SK-N-DZ (cell line): Measurements from ENCODE around the gene LRRC45.

ENCODE experiments used
- DNase-seq: peaks from one replicate; pipeline ENCODE4 v3.0.0-alpha.2; 2015; ENCODE audit warnings: low spot score

The LRRC45 gene

DNA sequence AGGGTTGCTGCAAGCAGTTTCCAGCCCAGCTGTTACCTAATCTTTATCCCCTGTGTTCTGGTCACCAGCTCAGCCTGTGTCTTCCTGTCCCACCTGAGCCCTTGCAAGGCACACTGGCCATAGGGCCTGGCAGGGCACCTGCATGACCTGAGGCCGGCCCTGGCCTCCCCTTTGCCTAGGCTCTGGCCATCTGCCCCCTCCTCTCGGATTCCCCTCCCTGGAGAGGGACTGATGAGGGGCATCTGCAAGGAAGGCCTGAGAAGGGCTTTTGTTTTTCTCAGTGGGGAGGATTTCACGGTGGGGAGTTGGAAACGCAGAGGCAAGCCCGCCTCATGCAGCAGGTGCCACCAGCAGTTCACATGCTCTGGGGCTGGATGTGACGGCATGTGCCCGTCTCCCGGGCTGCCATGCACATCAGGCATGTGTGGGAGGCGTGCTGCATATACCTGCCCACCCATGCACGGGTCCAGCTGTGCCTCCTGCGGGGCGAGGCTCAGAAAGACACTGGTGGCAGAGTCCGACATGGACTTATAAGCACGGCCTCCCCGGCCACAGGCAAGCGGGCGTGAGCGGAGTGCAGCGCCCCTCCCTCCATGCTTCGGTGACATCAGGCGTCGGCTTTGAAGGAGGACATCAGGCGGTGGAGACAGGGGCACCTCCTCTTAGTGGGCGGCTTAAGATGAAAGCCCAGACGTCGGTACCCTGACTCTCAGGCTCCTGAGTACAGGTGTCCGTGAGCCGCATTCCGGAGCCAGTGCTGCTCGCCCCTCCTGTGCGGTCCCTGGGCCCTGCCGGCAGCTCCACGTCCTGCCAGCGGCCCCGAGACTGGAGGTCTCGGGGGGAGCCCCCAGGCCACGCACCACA is 29.1 kb upstream of the LRRC45 start:
- no peak for DNase-seq

DNA sequence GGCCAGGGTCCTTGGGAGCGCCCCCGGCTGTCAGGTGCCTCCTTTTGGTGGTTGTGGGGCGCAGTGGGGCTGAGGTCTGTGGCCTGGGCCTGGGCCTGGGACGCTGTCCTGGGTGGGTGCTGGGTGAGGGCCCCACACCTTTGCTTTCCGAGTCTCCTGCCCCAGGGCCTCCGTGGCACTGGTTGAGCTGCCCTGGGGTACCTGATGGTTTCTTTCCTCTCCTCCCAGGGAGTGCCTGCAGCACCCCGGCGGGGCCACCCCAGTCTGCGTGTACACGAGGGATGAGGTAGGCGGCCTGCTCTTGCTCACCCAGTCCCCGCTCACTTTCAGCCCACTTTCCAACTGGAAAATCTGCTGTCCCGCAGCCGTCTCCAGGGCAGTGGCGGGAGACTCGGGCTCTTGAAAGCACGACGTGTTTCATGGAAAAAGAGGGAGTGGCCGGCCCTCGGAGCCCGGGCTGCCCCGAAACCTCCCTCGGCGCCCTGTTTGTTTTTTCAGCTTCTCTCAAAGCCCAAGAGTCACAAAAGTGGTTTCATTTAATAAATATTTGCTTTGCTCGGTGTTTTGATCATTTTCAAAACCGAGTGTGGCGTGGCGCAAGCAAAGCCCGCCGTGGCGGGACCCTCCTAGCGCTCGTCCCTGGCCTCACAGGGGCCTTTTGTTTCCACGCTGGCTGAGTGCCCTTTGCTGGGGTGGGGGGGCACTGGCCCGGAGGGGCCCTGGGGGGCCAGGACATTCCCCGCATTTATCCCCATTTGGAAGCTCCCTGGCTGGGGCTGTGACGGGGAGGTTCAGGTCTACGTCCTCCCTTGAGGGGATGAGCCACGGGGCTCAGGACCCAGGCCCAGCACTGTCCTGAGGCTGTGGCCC is 28.3 kb upstream of the LRRC45 start:
- DNase-seq, result no peak

DNA sequence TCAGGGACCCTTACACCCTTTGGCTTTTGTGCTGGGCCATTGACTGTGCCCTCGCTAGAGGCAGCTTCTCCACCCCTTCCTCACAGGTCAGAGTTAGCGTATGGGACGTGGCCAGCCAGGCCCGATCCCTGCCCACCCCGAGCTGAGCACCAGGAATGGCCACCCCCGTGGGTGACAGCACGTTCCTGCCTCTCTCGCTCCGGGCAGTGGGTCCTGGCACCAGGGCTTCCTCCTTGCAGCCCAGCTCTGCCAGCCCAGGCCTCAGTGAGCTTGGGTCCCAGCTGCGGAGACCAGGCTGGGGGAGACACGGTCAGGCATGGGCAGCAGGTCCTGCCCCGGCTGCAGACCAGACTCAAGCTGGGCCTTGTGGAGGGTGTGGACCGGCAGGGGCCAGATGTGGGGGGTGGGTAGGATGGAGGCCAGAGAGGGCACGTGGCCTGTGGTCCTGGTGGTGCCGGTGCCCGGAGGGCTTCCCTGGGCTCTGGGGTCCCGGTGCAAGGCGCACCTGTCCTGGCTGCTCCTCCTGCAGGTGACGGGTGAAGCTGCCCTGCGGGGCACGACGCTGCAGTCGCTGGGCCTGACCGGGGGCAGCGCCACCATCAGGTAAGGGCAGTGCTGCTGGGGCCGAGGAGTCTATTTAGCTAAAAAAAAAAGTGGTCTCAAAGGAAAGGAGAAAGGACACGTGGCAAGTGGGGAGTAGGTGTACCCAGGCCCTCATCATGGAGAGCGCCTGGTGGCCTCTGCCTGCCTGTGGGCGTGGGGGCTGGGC is 27.5 kb upstream of the LRRC45 start:
- DNase-seq, result no peak

DNA sequence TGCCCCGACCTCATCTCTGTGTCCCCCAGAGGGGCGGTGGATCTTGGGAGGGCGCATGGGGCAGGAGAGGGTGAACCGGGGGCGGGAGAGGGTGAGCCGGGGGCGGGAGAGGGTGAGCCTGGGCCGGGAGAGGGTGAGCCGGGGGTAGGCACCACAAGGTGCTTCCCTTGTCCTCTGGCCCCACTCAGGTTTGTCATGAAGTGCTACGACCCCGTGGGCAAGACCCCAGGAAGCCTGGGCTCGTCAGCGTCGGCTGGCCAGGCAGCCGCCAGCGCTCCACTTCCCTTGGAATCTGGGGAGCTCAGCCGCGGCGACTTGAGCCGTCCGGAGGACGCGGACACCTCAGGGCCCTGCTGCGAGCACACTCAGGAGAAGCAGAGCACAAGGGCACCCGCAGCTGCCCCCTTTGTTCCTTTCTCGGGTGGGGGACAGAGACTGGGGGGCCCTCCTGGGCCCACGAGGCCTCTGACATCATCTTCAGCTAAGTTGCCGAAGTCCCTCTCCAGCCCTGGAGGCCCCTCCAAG is 26.8 kb upstream of the LRRC45 start:
- DNase-seq, result no peak

DNA sequence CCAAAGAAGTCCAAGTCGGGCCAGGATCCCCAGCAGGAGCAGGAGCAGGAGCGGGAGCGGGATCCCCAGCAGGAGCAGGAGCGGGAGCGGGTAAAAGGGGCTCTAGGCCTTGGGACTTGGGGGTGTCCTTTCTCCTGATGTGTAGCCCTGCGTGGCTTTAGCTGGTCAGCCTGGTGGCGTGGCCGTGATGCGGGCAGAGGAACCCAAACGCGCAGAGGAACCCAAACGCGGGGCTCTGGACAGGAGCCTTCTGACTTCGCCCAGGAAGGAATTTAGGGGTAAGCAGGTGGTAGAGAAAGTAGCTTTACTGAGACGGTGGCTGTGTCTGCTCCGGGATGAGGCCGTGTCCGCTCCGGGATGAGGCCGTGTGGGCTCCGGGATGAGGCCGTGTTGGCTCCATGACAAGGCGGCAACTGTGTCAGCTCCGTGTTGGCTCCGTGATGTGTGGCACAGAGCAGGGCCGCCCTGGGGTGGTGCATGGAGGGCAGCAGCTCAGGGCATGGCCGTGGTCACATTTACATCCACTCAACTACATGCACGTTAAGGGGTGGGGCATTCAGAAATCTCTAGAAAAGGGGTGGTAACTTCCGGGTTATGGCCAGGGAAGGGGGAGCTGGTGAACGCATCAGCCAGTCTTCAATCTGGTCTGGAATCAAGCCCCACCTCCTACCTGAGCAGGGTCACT is 26.2 kb upstream of the LRRC45 start:
- no peak for DNase-seq

DNA sequence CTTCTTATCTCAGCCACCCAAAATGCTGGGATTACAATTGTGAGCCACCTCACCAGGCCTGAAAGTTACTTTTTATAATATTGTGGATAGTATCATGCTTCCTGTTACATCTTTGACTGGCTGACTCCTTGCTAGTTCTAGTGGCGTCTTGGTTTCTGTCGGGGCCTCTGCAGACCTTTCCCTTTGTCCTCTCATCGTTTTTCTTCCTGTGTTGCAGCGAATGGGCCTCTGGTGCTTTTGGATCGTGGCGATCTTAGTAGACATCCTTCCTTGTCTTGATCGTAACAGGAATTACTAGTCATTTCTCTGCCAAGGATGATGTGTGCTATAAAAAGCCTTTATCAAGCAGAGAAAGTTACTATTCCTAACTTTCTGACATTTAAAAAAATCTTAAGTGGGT is 24.9 kb upstream of the LRRC45 start:
- DNase-seq, result no peak

DNA sequence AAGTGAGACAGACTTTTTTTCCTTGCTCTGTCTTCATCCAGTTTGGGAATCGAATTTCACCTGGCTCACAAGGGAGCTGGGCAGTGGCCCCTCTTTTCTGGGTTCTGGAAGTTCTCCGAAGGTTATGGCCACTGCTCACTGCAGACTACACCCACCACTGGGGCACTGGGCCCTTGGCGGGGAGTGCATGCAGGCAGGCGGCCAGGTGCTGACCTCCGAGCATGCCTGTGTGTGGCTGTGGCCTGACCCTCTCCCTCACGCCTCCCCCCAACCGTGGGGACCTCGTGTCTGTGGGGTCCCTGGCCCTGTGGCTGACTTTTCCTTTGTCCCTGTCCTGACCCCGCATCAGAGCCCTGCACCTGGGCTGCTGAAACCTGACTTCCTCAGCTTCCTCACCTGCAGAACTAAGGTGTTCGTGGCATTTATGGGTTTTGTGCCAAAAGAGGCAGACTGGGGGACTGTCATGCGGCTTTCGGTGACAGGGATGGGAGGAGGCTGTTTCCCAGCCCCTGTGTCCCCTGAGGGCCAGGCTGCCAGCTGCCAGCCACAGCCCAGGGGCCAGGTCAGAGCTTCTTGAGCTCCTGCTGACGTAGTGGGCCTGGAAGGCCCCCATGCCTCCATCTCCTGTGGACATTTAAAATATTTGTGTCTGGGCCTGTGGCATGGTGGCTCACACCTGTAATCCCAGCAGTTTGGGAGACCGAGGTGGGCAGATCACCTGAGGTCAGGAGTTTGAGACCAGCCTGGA is 24.2 kb upstream of the LRRC45 start:
- DNase-seq, result no peak

DNA sequence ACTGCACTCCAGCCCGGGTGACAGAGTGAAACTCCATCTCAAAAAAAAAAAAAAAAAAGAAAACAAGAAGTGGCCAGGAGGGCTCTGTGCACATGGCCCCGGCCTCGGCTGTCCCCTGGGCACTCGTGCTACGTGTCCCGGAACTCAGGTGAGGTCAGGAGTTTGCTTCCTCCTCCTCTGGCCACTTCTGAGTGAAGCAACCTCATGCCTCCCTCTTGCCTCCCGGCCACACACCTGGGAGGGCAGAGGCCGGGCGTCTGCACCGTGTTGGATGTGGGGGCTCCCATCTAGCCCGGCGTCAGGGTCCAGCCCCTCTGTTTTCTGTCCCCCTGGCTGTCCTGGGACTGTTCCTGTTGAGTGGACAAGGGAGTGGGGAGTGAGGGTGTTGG is 23.5 kb upstream of the LRRC45 start:
- DNase-seq, result no peak

DNA sequence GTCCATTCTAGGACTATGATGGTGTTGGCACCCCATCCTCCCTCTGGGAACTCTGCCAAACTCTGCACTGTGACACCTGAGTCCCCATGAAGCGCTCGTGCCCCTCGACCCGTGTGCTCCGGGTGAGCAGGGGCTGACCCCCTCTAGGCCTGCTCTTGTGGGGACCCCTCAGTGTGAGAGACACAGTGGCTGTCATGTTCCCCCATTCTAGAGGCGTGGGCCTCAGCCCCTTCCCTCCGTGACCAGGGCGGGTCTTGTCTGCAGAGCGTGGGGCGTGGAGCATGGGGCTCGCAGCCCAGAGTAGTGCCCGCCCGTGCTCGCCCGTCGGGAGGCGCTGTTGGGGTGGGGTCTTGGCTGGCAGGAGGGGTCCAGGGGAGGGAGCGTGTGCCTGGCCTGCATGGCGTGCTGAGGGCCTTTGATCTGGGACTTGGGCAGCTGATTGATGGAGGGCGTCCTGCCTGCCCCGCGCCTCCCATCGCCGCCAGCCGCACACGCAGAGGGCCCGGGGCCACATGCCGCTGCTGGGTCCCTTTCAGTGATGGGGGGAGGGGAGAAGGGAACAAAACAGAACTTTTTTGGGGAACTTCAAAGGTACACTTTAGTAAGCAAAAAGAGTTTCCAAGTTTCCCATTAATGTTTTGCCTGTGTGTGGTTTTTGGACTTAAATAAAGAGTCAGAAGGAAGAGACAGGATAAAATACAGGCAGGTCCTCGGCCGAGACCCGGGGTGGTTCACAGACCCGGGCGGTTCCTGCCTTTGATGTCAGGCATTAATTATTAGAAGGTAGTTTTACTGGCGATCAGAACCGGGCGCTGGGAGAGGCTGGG is 22.9 kb upstream of the LRRC45 start:
- no peak for DNase-seq

DNA sequence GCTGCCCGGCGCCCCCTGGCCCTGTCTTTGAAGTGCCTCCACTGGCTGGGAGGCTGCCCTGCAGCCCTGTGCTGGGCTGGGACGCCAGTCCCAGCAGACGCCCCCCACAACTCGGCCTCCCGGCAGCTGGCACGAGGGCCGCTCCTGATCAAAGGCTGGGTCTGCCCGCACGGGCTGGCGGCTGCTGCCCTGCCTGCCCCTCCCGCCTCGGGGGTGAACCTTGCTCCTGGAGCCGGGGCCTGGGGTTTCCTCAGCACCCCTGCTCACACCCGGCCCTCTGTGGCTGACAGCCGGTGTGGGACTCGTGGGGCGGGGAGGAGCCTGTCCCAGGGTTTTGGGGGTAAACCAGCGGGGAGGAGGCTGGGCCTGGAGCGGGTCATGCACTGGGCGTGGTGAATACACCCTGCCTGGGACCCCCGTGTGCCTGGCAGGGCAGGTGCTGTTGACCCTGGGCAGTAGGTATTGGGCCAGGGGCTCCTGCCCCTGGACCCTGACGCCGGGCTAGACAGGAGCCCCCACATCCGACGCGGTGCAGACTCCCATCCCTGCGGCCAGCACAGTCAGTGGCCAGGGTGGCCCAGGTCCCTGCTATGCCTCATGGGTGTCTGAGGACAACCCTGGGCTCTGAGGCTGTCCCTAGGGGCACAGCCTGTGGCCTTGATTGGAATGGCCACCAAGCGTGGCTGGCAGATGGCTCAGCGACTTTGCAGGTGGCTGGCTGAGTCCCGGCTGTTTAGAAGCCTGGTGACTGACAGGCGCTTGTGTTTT is 22.1 kb upstream of the LRRC45 start:
- no peak for DNase-seq

DNA sequence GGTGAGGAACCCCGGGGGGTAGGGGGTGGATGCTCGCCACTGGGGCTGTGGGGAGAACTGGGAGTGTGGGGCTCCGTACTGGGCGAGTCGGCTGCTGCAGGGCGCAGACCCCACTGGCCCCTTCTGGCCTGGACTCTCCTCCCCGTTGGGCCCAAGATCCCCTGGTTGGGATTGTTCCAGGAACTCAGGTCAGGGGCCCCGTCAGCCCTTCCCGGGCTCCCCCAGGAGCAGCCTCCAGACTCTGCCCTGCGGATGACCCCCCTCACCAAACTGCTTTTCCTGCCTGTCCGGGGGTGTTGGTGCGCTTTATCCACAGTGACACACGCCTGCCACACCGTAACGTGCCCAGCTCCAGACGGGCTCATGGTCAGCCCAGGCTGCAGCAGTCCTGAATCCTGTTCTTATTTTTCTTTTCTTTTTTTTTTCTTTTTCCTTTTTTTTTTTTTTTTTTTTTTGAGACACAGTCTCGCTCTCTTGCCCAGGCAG is 21.5 kb upstream of the LRRC45 start:
- no peak for DNase-seq

DNA sequence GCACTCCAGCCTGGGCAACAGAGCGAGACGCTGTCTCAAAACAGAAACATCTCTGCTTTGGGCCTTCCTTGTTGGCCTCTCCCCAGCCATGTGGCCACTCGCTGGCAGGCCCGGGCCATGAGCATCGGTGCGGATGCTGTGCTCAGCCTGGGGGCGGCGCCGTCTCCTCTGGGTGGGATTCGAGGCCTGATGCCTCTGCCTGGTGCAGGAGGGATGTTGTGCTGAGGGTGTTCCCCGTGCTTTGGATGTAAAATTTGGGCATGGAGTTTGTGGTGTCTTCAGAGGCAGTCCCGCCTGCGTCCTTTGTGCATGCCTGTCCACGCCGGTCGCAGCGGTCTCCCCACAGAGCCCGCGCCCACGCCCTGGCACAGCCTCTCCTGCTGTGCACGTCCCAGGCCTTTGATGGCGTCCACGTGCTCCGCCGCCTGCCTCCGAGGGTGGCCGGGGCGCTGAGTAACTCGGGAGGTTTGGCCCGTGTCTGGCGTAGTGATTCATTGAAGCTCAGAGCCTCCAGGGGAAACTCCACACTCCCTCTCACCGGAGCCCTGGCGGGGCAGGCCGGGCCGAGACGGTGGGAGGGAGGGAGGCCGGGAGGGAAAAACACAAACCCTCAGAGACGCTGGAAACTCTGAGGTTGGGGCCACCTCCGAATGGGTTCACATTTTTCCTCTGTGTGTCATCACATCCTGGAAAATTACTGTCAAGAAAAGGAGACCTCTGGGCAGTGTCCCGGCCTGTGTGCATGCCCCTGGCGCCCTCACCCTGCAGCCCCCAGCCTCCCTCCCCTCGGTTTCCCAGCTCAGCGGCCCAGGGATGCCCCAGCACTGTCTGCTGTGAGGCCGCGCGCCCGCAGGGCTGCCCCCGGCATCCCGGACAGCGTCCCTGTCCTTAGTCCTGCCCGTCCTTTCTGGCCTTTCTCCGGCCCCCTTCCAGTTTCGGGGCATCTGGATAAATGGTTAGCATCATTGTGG is 19.4 kb upstream of the LRRC45 start:
- no peak for DNase-seq

DNA sequence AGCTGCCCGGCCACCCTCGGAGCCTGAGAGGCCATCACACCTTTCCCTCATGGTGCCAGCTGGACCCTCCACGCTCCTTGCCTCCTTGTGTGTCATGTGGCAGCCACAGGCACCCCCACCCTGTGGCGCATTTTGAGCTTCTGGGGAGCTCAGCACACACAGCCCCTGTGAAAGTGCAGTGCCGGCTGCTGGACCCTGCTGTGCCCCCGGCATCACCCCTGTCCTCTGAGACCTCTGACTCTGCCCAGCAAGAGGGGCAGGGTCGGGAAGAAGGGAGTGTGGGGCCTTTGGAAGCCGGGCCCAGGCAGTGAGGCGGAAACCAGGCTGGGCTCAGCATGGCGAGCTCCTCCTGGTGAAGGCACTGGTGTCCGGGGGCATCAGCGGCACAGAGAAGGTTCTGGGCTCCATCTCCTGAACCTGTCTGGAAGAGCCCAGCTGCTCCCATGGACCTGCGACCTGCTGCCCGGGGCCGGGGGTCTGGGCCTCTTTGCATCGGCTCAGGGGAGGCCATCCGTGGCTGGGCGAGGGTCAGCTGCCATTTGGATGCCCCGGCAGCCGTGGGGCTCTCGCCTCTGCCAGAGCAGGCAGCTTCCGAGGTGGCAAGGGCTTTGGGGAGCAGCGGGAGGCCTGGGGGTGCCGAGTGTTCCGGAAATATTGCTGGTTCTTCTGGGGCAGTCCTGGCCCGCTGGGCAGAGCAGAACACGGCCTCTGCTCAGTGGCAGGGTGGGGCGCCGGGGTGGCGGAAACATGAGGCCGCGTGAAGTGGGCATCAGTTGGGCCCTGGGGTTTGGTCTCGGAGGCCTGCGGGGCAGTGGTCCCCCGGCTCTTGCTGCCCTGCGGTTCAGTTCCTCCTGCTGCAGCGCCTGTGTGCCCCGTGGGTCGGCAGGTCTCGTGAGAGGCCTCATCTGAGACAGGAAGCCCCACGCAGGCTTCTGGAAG is 18.3 kb upstream of the LRRC45 start:
- no peak for DNase-seq

DNA sequence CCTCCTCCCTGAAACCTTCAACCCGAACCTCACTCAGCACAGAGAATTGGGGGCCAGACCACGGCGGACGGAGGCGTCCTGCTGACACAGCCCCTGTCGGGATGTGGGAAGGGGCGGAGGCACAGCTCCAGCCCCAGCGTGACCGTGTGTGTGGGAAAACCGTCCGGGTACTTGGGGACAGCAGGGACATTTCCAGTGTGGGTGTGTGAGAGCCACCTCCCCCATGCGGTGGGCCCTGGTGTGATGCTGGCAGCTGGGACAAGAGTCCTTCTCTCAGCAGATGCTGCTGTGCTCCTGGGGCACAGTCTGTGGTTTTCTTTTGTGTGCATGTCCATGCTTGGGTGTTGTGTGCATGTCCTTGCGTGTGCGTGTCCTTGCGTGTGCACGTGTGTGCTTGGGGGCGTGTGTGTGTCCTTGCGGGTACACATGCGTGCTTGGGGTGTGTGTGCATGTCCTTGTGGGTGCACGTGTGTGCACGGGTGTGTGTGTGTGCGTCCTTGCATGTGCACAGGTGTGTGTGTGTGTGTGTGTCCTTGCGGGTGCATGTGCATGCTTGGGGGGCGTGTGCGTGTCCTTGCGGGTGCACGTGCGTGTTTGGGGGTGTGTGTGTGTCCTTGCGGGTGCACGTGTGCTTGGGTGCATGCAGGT is 17.3 kb upstream of the LRRC45 start:
- DNase-seq, result no peak

DNA sequence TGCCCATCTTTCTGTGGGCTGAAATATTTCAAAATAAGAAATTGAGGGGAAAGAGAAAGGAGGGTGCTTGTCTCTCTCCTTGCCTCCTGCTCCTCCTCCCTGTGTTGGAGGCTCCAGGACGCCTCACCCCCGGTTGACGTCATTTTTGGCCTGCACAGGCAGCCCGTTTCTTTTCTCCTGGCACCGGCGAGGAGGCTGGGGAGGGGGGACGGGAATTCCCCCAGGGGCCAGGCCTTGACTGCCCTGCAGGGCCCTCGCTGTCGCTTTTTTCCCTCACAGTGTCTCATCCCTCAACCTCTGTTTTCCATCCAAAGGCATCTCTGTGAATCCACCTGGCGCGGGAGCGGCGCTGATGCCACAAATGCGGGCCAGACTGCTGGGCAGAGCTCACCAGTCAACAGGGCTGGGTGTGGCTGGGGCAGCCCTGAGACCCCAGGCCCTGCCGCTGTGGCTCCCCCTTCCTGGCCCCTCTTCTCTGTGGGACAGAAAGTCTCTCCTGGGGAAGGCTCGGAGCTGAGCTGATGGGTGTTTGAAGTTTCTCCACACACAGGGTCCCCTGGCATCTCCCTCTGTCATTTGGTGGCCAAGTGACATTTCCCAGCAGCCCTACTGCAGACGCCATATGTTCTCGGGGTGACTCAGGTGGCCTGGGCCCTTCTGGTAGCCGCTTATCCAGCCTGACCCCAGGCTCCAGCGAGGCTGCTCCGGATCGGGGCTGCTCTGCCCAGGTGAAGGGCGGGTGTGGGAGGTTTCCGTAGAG is 16.5 kb upstream of the LRRC45 start:
- DNase-seq, result no peak
